DND-41 (cell line): ENCODE results near the gene LLGL1.

Experiments used
- EZH2 ChIP-seq: IDR thresholded peaks from 3 replicates; pipeline ENCODE4 v1.6.1; 2012; ENCODE audit warnings: borderline replicate concordance, low read depth, mild to moderate bottlenecking, moderate library complexity, low read length, inconsistent platforms; ENCODE audit not compliant: severe bottlenecking
- TF ChIP-seq, protein P1 (sequence below): IDR thresholded peaks from 2 replicates; pipeline ENCODE4 v1.5.1; 2012; ENCODE audit warnings: borderline replicate concordance, low read length, moderate library complexity, mild to moderate bottlenecking; ENCODE audit not compliant: poor library complexity, severe bottlenecking; ENCODE audit errors: extremely low read depth

DNA sequence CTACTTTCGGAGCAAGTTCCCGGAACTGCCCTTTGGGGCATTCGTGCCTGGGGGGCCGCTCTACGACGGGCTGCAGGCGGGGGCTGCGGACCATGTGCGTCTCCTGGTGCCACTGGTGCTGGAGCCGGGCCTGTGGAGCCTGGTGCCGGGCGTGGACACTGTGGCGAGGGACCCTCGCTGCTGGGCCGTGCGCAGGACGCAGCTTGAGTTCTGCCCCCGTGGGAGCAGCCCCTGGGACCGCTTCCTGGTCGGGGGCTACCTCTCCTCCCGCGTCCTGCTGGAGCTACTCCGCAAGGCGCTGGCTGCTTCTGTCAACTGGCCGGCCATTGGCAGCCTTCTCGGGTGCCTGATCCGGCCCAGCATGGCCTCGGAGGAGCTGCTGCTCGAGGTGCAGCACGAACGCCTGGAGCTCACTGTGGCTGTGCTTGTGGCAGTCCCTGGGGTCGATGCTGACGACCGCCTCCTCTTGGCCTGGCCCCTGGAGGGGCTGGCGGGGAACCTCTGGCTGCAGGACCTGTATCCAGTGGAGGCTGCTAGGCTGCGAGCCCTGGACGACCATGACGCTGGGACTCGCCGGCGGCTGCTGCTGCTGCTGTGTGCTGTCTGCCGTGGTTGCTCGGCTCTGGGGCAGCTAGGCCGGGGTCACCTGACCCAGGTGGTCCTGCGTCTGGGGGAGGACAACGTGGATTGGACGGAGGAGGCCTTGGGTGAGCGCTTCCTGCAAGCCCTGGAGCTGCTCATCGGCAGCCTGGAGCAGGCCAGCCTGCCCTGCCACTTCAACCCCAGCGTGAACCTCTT lies 38.6 kb downstream of the LLGL1 start:
- TF ChIP-seq, protein P1, sequence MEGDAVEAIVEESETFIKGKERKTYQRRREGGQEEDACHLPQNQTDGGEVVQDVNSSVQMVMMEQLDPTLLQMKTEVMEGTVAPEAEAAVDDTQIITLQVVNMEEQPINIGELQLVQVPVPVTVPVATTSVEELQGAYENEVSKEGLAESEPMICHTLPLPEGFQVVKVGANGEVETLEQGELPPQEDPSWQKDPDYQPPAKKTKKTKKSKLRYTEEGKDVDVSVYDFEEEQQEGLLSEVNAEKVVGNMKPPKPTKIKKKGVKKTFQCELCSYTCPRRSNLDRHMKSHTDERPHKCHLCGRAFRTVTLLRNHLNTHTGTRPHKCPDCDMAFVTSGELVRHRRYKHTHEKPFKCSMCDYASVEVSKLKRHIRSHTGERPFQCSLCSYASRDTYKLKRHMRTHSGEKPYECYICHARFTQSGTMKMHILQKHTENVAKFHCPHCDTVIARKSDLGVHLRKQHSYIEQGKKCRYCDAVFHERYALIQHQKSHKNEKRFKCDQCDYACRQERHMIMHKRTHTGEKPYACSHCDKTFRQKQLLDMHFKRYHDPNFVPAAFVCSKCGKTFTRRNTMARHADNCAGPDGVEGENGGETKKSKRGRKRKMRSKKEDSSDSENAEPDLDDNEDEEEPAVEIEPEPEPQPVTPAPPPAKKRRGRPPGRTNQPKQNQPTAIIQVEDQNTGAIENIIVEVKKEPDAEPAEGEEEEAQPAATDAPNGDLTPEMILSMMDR, result no peak
- TF ChIP-seq EZH2, result no peak
